ENCODE results near the gene TRAK1. TPM values are rescaled to one million over a fixed set of nuclear protein-coding genes. Genes with fewer than 3 reads are reported as not detected.

The TRAK1 gene
- total and polyA plus RNA-seq, 2 donors (not counting 1 experiment from before 2014, with no cell fraction given): 71.3 to 129 TPM

- Histone ChIP-seq H3K27ac (ENCODE audit: low read length in 2 of 2) (no peak overlapping the region), H3K9me3 (ENCODE audit: control extremely low read depth in 1 of 3, control insufficient read depth in 2 of 3, insufficient read depth in 1 of 3, low read length in 2 of 3) (peaks cover 0 to 7% (median 0%) of the 10 kb centered on the region in 3 donors), H3K4me1 (ENCODE audit: control insufficient read depth in 2 of 2, insufficient read depth in 2 of 2, low read length in 2 of 2) (no peaks in the 10 kb centered on the region), H3K4me3 (ENCODE audit: control extremely low read depth in 1 of 5, extremely low read depth in 1 of 5, insufficient read depth in 1 of 5, low read depth in 2 of 5, low read length in 4 of 5) (no peak overlapping the region), H3K79me2 (ENCODE audit: control insufficient read depth, insufficient read depth, low read length) (no peaks in the 10 kb centered on the region), H3K9ac (ENCODE audit: low read length) (no peak overlapping the region), H3K36me3 (replicated peaks in 1 of 2; ENCODE audit: control extremely low read depth in 1 of 2, control insufficient read depth in 1 of 2, extremely low read depth in 1 of 2, insufficient read depth in 2 of 2, low read length in 1 of 2) (peaks cover 4 to 44% of the 10 kb centered on the region in 2 experiments), H4K20me1 (ENCODE audit: control insufficient read depth, insufficient read depth, low read length, poor library complexity, severe bottlenecking) (no peaks in the 10 kb centered on the region), H3K27me3 (replicated peaks in 1 of 4; ENCODE audit: control extremely low read depth in 1 of 4, control insufficient read depth in 3 of 4, insufficient read depth in 4 of 4, low read length in 3 of 4) (no peaks in the 10 kb centered on the region), H2AFZ (ENCODE audit: insufficient read depth, low read depth, low read length, poor library complexity, severe bottlenecking) (no peak overlapping the region), H3K4me2 (replicated peaks; ENCODE audit: low read depth, low read length, poor library complexity, severe bottlenecking) (no peak overlapping the region)
- no peaks in the 10 kb centered on the region for H3K4me1 Mint-ChIP-seq
- H3K4me3 Mint-ChIP-seq: no peak overlapping the region
- DNase-seq (no peak), ATAC-seq (ENCODE audit: low read depth) (no peak)
- no peak overlapping the region for H3K27ac Mint-ChIP-seq
- POLR2A ChIA-PET: no interaction called here
- no peaks in the 10 kb centered on the region for H3K27me3 Mint-ChIP-seq
- CTCF ChIA-PET: interaction anchor here (0.9 kb wide), 1 partner anchor 217 kb away, joined by 3 read pairs; no protein-coding TSS in a partner anchor
- intact Hi-C loops (cut with micrococcal nuclease): no loop called here
- whole genome bisulfite sequencing (ENCODE audit: insufficient coverage): 82% methylated on average over 10 of the region's 11 CpGs
- no peaks in the 10 kb centered on the region for H3K9me3 Mint-ChIP-seq (ENCODE audit: insufficient read depth)
- no peak for TF ChIP-seq CTCF (IDR thresholded peaks at IDR 0.05)
- TF ChIP-seq EZH2 (IDR thresholded peaks at IDR 0.05; ENCODE audit: borderline replicate concordance, insufficient read depth, low read depth, low read length, poor library complexity, severe bottlenecking): no peak
These were observed 135.6 kb downstream of the TRAK1 start for GRCh38 chr3:42226470-42227425.

GRCh38 chr3:42228796-42229195 lies 137.6 kb downstream of the TRAK1 start:
- WGBS (ENCODE audit: insufficient coverage): no CpG with 5 or more reads among the region's 5 CpGs
- H3K79me2 ChIP-seq (ENCODE audit: control insufficient read depth, insufficient read depth, low read length): no peaks in the 10 kb centered on the region

More at GRCh38 chr3:42228796-42229195, 137.6 kb downstream of the TRAK1 start:
- POLR2A ChIA-PET: no interaction called here
- Histone ChIP-seq H3K27ac (ENCODE audit: low read length in 2 of 2) (no peak overlapping the region), H3K9me3 (ENCODE audit: control extremely low read depth in 1 of 3, control insufficient read depth in 2 of 3, insufficient read depth in 1 of 3, low read length in 2 of 3) (peaks cover 0 to 7% (median 0%) of the 10 kb centered on the region in 3 donors), H3K9ac (ENCODE audit: low read length) (no peak overlapping the region), H4K20me1 (ENCODE audit: control insufficient read depth, insufficient read depth, low read length, poor library complexity, severe bottlenecking) (no peaks in the 10 kb centered on the region), H2AFZ (ENCODE audit: insufficient read depth, low read depth, low read length, poor library complexity, severe bottlenecking) (no peak overlapping the region), H3K27me3 (replicated peaks in 1 of 4; ENCODE audit: control extremely low read depth in 1 of 4, control insufficient read depth in 3 of 4, insufficient read depth in 4 of 4, low read length in 3 of 4) (no peaks in the 10 kb centered on the region), H3K4me2 (replicated peaks; ENCODE audit: low read depth, low read length, poor library complexity, severe bottlenecking) (no peak overlapping the region), H3K4me3 (ENCODE audit: control extremely low read depth in 1 of 5, extremely low read depth in 1 of 5, insufficient read depth in 1 of 5, low read depth in 2 of 5, low read length in 4 of 5) (no peak overlapping the region), H3K4me1 (ENCODE audit: control insufficient read depth in 2 of 2, insufficient read depth in 2 of 2, low read length in 2 of 2) (no peaks in the 10 kb centered on the region), H3K36me3 (replicated peaks in 1 of 2; ENCODE audit: control extremely low read depth in 1 of 2, control insufficient read depth in 1 of 2, extremely low read depth in 1 of 2, insufficient read depth in 2 of 2, low read length in 1 of 2) (peaks cover 4 to 23% of the 10 kb centered on the region in 2 experiments)
- H3K27ac Mint-ChIP-seq: no peak overlapping the region
- ATAC-seq (ENCODE audit: low read depth) (no peak), DNase-seq (no peak)
- CTCF ChIA-PET: interaction anchor here (1.2 to 2.5 kb wide), 3 partner anchors 12 to 312 kb away, joined by 3 to 13 read pairs (median 3); no protein-coding TSS in a partner anchor
- no peak overlapping the region for H3K4me3 Mint-ChIP-seq
- TF ChIP-seq CTCF (IDR thresholded peaks at IDR 0.05): no peak
- TF ChIP-seq EZH2 (IDR thresholded peaks at IDR 0.05; ENCODE audit: borderline replicate concordance, insufficient read depth, low read depth, low read length, poor library complexity, severe bottlenecking): no peak
- no peaks in the 10 kb centered on the region for H3K9me3 Mint-ChIP-seq (ENCODE audit: insufficient read depth)
- no peaks in the 10 kb centered on the region for H3K27me3 Mint-ChIP-seq
- H3K4me1 Mint-ChIP-seq: no peaks in the 10 kb centered on the region
- intact Hi-C loops (cut with micrococcal nuclease): no loop called here

Measured in B cell (primary cell).